GM12864 (cell line): ENCODE results near the gene ARHGEF4.

Source experiments
- DNase-seq: peaks from one replicate; pipeline ENCODE4 v3.0.0-alpha.2; 2011; ENCODE audit warnings: low read depth
- H3K4me3 ChIP-seq: 2 replicates; pipeline ENCODE4 v1.5.1; 2011; ENCODE audit warnings: mild to moderate bottlenecking, low read depth, low read length, control low read depth
- TF ChIP-seq, protein P1 (sequence below): IDR thresholded peaks from 2 replicates; pipeline ENCODE4 v1.5.1; 2011; ENCODE audit warnings: low read depth, mild to moderate bottlenecking, moderate library complexity, low read length, control low read depth, inconsistent platforms; ENCODE audit errors: missing control alignments

ARHGEF4 gene

DNA sequence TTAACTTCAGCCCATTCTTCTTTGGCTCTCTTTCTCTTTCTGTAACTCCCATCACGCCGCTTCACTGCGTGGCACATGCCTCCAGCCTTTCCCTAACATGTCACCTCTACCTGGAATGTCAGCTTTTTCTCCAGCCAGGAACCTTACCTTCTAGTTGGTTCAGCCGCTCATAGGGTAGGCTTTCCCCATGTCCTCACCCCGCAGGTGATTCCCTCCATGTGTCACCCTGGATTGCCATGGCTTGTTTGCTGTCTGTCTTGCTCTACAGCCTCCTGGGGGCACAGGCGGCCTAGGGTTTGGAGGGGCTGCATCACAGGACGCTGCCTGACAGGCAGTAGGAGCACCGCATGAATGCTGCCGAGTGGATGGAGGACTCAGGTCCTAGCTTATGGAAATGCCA lies 39.2 kb downstream of the ARHGEF4 start:
- DNase-seq: no peak
- TF ChIP-seq, protein P1, sequence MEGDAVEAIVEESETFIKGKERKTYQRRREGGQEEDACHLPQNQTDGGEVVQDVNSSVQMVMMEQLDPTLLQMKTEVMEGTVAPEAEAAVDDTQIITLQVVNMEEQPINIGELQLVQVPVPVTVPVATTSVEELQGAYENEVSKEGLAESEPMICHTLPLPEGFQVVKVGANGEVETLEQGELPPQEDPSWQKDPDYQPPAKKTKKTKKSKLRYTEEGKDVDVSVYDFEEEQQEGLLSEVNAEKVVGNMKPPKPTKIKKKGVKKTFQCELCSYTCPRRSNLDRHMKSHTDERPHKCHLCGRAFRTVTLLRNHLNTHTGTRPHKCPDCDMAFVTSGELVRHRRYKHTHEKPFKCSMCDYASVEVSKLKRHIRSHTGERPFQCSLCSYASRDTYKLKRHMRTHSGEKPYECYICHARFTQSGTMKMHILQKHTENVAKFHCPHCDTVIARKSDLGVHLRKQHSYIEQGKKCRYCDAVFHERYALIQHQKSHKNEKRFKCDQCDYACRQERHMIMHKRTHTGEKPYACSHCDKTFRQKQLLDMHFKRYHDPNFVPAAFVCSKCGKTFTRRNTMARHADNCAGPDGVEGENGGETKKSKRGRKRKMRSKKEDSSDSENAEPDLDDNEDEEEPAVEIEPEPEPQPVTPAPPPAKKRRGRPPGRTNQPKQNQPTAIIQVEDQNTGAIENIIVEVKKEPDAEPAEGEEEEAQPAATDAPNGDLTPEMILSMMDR: no peak
- H3K4me3 ChIP-seq: no peak overlapping the region

DNA sequence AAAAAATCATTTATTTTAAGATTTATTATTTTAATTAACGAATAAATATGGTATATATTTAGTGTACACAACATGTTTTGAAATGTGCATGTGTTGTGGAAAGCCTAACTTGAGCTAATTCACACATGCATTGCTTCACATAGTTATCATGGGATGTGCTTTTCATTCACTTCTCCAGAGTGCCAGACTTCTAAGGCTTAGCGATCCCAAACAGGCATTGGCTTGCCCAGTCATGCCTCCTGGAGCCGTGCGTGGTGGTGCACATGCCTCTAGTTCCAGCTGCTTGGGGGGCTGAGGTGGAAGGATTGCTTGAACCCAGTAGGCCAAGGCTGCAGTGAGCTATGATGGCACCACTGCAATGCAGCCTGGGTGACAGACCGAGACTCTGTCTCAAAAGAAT lies 40.5 kb downstream of the ARHGEF4 start:
- TF ChIP-seq, protein P1: no peak
- no peak overlapping the region for H3K4me3 ChIP-seq
- no peak for DNase-seq

DNA sequence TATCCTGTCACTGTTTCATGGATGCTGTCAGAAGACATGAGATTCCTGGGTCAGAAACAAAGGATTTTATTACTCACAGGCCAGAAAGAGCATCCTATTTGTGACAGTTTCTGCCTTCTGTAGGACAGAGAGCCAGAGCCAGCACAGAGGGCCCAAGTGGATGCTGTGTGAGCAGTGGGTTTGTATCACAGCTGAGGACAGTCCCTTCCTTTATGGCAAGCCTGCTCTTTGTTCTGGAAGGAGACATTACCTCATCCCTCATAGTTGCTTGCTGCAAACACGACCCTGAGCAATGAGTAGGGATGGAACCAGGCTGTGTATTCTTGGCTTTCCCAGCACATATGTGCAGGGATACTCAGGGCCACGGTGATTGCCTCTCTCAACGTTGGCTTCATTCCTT lies 41.6 kb downstream of the ARHGEF4 start:
- no peak for DNase-seq
- H3K4me3 ChIP-seq: no peak overlapping the region
- TF ChIP-seq, protein P1: no peak

DNA sequence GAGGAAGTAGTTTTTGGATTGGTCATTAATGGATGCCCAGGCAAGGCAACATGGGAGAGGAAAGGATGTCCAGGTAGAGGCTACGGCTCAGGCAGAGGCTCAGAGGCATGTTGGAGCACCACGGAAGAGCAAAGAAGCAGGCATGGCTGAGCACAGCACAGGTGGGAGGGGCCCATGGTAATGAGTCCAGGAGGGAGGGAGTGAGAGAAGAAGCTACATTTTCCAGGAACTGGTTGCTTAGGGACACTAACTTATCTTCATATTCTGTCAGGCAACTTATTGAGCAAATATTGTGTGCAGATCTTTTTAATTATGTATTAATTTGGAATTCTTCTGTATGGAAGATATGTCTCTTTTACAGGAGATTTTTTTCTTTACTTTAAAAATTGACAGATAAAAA lies 42.2 kb downstream of the ARHGEF4 start:
- H3K4me3 ChIP-seq: no peak overlapping the region
- DNase-seq: no peak
- TF ChIP-seq, protein P1: no peak

DNA sequence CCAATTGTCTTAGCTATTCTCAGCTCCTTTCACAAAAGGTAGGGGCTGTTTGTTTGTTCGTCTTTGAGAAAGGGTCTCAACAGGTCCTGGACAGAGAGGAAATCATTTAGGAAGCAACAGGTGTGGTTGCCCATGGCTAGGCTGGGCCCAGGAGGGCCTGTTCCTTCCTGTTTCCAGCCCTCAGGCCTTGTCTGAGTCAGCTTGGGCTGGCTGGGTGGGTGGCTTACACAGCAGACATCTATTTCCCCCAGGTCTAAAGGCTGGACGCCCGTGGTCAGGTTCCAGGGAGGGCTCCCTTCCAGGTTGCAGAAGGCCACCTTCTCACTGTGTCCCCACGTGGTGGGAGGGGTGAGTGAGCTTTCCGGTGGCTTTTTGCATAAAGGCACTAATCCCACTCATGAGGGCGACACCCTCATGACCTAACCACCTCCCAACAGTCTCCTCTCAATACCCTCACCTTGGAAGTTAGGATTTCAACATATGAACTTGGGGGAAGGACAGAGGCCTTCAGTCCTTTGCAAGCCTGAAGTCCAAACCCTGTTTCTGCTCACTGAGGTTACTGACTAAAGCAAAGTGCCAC lies 45.5 kb downstream of the ARHGEF4 start:
- no peak overlapping the region for H3K4me3 ChIP-seq
- TF ChIP-seq, protein P1: no peak
- no peak for DNase-seq

DNA sequence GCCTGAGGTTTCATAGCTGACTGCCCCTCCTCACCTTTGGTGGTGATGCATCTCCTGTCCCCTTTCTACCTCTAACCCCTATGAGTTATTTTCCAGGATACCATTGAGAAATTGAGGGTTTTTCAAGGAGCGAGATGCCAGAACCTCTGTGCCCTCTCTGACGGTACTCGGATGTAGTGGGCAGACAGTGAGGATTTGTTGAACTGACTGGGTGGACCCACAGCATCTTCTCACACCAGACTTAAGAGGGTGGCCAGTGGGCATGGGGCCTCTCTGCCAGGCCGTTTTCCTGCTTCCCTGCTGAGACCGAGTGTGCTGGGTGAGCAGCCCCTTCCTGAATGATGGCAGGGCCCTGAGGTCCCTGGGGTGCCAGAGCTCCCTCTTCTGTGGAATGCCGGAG lies 46.3 kb downstream of the ARHGEF4 start:
- TF ChIP-seq, protein P1: no peak
- no peak overlapping the region for H3K4me3 ChIP-seq
- DNase-seq: no peak

DNA sequence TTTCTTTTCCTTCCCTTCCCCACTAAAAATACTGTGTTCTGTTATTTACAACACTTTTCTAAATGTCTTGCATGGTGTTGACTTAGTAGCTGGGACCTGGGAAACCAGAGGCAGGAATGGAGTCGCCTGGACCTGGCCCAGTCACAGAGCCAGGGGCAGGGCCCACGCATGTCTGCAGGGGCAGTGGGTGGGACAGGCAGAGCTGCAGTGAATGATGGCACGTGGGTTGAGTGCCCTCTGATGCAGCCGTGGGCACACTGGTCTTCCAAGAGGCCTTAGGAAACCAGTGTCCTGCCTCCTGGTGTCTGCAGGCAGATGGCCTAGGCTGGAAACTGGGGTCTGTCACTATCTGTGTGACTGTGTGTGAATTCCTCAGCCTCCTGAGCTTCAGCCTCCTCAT lies 46.8 kb downstream of the ARHGEF4 start:
- TF ChIP-seq, protein P1: no peak
- DNase-seq: no peak
- no peak overlapping the region for H3K4me3 ChIP-seq
